Stimulated activated naive CD8-positive, alpha-beta T cell treated with anti-CD3 and anti-CD28 coated beads, Interleukin-15, Interleukin-2, amounts not matched to agents 100 U/mL and 50 U/mL, for 24 hours (primary cell): Measurements from ENCODE around the gene TMC4.

Experiments
- ATAC-seq: fragments of 150-1000 bp; cut with Tn5 transposase; one replicate; pipeline ENCODE4 v1.10.0; 2021
- DNase-seq: peaks from one replicate; pipeline ENCODE4 v3.0.0; 2021

Gene TMC4

DNA sequence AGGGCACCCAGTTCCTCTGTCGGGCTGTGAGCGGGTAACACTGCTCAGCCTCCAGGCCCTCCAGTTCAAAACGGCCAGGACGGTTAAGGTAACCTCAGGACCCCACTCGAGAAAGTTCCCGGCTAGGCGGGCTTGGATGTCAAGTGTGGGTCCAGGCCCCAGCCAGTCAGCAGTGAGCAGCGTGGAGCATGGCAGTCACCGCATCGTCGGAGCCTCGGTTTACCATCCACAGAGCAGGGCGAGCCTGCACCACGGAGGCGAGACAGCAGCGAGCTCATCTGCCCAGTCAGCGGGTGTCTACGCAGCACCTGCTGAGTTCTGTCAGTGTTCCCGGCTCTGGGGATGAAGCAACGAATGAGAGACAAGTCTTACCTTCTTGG lies 43.4 kb downstream of the TMC4 start:
- DNase-seq (no peak), ATAC-seq (no peak)

DNA sequence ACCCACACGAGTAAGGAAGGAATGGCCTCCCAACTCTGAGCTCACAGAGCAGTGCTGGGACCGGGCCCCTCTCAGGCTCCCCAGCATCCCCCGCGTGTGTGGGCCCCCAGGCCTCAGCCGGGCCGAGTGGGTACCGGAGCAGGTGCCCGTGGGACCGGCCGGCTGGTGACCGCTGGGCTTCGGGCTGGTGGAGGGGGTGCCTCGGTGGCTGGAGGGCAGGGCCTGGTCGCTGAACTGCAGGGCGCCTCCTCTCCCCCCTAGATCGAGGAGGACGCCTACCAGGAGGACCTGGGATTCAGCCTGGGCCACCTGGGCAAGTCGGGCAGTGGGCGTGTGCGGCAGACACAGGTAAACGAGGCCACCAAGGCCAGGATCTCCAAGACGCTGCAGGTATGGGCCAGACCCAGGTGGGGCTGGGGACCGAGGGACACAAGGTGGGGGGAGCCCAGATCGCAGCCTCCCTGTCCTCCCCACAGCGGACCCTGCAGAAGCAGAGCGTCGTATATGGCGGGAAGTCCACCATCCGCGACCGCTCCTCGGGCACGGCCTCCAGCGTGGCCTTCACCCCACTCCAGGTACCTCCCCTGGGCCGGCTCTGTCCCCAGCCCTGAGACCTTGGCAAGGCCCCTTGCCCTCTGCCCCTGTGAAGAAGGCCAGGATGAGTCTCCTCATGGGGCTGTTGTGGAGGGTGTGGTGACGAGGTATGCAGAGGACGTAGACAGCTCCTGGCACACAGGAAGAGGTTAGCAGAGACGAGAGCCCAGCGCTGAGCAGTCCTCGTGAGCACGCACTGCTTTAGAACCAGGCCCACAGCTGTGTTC lies 44.0 kb downstream of the TMC4 start:
- ATAC-seq: no peak
- DNase-seq: no peak

DNA sequence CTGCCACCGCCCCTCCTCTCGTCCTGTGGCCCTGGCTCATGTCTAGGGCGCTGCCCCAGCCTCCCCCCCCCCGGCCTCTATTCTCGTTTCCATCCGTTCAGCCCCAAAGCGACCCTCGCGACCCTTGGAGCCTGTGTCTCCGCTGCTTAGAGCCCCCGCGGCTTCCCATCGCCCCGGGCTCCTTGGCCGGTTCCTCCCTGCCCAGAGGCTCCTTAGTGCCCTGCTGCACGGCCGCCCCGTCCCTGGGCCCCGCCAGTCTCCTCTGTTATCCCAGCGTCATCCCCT lies 44.6 kb downstream of the TMC4 start:
- ATAC-seq (no peak), DNase-seq (no peak)

DNA sequence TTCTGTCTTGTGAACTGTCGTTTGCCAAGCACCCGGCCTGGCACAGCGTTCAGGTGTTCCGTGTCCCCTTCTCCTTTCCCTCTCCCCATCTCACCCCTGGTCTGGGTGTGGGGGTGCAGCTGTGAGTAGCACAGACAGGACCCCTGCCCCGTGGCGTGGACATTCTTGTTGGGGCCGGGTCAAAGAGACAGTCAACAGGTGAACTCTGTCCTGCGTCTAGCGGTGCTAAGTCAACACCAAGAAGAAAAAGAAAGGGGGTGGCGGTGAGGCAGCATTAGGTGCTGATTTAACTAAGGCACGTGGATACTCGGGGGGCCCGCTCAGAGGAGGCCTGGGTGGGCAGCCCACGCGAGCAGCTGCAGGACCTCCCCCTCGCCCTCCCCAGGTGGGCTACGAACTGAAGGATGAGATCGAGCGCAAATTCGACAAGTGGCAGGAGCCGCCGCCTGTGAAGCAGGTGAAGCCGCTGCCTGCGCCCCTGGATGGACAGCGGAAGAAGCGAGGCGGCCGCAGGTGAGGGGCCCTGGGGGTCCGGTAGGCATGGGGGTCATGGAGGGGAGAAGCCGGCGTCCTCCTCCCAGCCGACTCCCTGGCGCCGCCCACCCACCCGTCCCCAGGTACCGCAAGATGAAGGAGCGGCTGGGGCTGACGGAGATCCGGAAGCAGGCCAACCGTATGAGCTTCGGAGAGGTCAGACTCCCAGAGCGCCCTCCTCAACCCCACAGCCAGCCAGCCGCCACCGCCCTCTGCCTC lies 45.1 kb downstream of the TMC4 start:
- DNase-seq: no peak

DNA sequence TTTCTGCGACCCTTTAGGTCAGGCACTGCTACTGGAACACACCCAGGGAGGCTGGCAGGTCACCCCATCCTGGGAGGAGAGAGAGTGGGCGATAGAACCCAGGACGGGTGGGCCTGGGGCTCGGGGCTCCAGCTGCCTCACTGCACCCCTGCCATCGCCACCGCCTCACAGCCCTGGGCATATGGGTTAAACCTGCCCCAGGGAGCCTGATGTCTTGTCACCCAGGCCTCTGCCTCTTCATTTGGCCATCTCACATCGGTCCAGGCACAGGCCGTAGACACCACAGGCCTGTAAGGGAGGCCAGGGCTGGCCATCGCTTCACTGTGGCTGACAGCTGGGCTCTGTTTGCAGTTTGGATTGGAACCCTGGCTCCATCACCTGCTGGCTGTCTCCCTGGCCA lies 47.2 kb downstream of the TMC4 start:
- ATAC-seq (no peak), DNase-seq (no peak)

More for the DNA sequence above, 45.1 kb downstream of the TMC4 start:
- ATAC-seq: no peak

DNA sequence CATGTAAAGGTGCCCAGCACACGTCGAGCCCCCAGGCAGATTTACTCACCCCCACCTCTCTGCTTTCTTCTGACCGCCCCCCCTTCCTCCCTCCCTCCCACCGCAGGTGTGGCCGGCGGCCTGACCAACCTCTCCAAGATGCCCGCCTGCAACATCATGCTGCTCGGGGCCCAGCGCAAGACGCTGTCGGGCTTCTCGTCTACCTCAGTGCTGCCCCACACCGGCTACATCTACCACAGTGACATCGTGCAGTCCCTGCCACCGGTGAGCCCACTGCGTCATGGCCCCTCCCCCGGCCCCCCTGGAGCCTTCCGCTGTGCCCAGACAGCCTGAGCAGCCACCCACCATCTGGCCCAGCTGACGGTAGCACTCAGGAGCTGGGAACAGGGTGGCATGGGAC lies 48.6 kb downstream of the TMC4 start:
- no peak for DNase-seq
- ATAC-seq: no peak

DNA sequence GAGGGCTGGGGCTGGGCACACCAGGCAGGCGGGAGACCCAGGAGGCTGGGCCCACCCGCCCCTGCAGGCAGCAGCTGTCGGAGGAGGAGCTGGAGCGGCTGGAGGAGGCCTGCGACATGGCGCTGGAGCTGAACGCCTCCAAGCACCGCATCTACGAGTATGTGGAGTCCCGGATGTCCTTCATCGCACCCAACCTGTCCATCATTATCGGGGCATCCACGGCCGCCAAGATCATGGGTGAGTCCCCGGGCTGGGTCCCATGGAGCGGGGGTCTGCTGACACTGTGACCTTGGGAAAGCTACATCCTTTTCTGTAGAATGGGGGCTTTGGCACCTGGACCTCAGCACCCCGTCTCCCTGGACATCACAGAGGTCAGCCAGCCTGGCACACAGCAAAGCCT lies 49.3 kb downstream of the TMC4 start:
- ATAC-seq (no peak), DNase-seq (no peak)

DNA sequence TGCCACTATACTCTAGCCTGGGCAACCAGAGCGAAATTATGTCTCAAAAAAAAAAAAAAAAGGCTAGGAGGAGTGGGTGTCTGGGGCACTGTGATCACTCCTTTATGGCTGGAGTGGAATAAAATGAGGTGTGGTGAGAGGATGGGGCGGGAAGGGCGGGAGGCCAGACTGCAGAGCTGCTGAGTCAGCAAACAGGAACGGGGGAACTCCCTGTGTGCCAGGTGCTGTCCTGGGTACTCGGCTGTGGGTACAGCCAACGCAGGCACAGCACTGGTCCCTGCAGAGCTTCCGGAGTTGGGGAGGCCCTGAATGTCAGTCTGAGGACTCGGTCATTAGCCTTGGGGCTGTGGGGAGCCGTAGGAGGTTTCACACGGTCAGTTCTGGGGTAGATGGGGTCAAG lies 51.7 kb downstream of the TMC4 start:
- DNase-seq: no peak
- no peak for ATAC-seq

DNA sequence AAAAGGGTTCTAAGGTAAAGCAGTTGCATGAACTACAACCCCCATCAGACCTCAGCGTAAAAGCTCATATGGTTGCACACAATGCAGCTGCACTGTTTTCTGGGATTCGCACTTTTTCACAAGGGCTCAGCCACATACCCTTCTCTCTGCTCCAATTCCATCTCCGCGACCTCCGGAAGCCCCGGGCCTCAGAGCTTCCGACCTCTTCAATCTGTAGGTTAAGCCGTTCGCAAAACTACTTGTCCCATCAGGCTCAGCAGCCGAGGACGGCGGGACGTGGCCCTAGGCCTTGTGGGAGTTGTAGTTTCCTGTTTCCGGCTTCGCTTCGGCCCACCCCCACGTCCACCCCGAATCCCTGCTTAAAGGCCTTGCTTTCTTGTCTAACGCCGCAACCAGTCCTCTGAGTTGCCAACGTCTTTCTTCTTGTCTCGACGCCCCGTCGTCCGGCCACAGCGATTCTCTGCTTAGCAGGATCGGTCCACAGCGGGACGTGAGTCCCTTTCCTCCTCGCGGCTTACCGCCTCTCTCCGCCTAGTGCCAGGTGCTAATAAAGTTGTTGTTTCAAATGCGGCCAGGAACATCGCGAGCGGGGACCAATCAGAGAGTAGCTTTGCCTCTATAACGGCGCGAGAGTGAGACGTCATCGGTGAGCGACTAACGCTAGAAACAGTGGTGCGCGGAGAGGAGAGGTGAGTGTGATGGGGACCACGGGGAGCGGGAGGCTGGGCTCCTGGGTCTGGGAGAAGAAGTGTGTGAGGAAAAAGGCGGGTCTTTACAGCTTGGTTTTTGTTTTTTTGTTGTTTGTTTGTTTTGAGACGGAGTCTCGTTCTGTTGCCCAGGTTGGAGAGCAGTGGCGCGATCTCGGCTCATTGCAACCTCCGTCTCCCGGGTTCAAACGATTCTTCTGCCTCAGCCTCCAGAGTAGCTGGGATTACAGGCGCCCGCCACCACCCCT lies 57.6 kb downstream of the TMC4 start, which contains the start of the genes PRPF31 and TFPT:
Gene PRPF31, plus strand, starts transcription at position 646 of the 955 bp plus-strand sequence. CDS start 2,525 bp downstream, outside the sequence.
Gene TFPT, minus strand, starts transcription at position 549 of the 955 bp plus-strand sequence. Its CDS starts 388 bp downstream, at position 161.
- DNase-seq (peak; percentile 96), ATAC-seq (peak; percentile 94)

DNA sequence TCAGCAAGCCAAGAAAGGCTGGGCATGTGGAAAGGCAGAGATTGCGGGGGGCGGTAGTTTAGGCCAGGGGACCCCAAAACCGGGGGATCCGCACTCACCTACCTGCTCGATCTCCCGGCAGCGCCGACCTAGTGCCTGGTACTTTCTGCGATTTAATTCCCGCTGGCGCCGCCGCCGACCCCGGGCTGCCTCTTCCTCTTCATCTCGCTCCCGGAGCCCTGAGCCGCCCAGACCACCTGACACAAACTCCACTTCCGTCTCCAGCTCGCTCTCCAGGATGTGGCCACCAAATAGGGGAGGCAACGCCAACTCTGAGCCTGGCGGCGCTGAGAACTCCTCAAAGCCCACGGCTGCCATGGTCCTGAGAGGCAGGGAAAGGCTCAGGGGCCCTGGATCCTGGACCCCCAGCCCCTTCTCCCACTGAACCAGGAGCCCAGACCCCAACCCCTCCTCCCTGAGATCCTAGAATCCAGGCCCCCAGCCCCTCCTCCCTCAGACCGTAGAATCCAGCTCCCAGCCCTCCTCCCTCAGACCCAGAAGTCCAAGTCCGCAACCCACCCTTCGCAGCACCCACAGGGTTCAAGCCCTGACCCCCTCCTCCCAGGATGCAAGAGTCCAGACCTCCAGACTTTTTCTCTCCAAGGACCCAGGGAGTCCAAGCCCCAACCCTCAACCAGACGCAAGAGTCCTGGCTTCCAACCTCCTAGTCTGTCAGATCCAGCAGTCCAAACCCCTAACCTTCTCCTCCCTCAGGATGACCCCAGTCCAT lies 58.4 kb downstream of the TMC4 start:
- DNase-seq: peak; percentile 62
- ATAC-seq: peak; percentile 47
